HG03025 (cell line): ENCODE data around the gene PLEKHM2.

Experiments
- ATAC-seq: cut with Tn5 transposase; IDR thresholded peaks from one replicate; pipeline ENCODE4 v1.9.1; 2021; ENCODE audit warnings: mild to moderate bottlenecking, moderate library complexity; ENCODE audit not compliant: unreplicated experiment, low FRiP score

PLEKHM2 gene

DNA sequence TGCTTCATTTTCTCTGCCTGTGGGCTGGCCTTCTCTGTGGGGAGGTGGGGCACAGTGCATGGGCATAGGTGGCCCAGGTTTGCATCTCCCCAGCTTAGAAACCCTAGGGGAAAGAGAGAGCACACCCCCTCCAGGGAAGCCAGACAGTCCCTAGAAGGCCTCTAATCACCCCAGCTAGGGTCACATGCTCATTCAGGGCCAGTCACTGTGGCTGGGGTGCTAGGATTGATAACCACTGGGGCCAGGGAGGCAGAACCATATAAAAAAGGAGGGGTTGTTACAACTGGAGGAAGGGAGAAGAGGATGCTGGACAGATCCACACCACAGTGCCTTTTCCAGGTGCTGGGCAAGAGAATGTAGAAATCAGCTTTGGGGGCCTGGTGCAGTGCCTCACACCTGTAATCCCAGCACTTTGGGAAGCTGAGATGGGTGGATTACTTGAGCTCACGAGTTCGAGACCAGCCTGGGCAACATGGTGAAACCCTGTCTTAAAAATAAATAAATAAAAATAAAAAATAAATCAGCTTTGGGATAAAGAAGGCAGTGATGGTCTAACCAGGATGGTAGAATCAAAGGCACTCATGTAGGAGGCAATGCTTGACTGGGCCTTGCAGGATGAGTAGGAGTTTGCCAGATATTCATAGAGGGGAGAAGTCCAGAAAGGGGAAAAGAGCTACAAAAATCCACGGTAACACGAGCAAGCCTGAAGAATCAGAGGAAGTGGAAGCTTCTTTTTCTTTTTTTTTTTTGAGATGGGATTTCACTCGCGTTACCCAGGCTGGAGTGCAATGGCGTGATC lies 94.0 kb downstream of the PLEKHM2 start:
- no peak for ATAC-seq
